Stimulated activated CD8-positive, alpha-beta memory T cell treated with anti-CD3 and anti-CD28 coated beads, Interleukin-2, amount 100 ng/mL, for 48 hours (primary cell): ENCODE measurements around the gene ATP6V0E2.
A peak's percentile ranks its signal among the peaks of the same experiment; 100 is the strongest.
"Not testable (repeated sequence)": the region's sequence is repeated elsewhere in the genome, so short reads cannot be mapped to it uniquely, and the experiment has no call there.

Source experiments
- DNase-seq, 2 donors: peaks; one replicate each; pipeline ENCODE4 v3.0.0-alpha.2; 2020; ENCODE audit warnings: low read depth in 2 of 2

Gene ATP6V0E2

GRCh38 chr7:149879766-149880637 lies 6.2 kb downstream of the ATP6V0E2 start:
- DNase-seq = no peak

DNA sequence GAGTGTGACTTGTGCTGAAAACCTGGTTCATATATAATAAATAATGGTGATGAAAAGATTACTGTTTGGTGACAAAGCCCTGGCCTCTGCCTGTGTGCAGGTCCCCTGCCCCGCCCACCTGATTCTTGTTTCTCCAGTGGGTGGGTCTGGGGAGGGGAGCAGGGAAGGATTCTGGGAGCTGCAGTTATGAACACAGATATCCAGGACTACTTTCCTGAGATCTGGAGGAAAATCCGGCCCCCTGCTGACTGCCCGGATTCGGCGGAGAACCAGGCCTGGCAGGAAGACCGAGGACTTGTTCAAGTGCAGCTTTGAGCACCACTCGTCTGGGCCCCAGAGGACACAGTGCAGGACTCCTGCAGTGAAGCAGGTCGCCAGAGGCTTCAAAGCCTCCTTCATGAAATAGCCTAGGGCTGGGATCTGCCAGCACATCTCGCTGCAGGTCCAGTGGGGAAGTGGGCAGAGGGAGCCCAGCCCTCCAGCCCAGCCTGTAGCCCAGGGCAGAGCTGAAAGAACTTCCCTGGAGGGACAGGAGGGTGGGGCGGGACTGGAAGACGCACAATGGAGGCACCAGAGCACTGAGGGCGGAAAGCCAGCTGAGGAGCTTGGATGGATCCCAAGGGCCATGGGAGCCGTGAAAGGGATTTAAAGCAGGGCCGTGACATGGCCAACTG lies 7.0 kb downstream of the ATP6V0E2 start:
- no peak for DNase-seq

DNA sequence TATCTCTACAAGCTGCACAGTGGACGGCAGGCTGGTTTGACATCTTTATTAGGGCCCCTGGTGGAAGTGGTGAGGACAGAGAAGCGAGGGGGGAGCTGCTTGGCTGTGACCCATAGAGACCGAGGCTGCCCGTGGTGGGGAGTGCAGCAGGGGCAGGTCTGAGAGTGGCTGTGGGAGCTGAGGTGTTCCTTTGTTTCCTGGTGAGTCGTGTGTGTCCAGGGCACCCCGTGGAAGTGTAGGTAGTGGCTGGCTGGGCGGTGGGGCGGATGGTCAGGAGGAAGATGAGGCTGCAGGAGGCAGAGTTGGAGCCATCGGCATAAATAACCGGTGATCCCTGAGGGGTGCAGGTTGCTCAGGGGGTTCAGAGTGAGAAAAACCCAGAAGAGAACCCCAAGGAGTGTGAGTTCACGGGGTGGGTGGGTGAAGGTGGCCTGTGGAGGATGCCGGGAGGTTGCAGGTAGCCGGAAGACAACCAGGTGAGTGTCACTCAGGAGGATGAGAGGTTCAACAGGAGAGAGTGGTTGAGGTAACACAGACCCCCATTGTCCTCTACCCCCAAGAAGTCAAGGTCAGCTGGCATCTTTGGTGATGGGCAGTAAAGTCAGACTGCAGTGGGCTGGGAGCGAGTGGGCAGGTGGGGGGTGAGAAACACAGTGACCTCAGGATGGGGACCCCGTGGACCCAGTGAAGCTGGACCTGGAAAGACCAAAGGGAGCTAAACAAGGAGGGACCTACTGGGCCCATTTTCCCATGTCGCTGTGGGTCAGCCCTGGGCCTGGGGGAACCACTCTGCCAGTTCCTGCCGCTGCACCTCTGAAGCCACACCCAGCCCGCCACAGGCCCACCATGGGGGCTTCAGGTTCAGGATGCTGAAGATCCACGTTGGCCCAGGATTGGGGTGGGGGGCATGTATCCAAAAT lies 7.8 kb downstream of the ATP6V0E2 start:
- no peak for DNase-seq

GRCh38 chr7:149882248-149883047 lies 8.7 kb downstream of the ATP6V0E2 start:
- DNase-seq = no peak

DNA sequence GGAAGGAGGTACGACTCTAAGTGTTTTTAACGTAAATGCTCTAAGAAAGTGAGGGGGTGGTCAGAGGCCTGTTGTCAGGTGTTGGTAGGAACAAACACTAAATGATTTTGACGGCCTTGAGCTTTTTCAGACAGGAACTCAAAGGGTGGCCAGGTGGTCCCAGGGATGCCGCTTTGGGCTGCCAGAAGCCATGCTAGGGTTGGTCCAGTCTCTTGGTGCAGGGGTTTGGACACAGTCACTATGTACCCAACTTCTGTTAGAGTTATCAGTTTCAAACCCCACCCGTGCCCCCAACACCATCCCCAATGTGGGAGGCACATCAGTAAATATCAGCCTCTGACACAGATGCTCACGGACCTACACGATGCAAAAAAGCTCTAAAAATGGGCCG lies 9.3 kb downstream of the ATP6V0E2 start:
- DNase-seq = no peak

- peak in 1 of 2 donors; percentile 43 for DNase-seq
Observed at GRCh38 chr7:149883452-149883861, 9.7 kb downstream of the ATP6V0E2 start.

DNA sequence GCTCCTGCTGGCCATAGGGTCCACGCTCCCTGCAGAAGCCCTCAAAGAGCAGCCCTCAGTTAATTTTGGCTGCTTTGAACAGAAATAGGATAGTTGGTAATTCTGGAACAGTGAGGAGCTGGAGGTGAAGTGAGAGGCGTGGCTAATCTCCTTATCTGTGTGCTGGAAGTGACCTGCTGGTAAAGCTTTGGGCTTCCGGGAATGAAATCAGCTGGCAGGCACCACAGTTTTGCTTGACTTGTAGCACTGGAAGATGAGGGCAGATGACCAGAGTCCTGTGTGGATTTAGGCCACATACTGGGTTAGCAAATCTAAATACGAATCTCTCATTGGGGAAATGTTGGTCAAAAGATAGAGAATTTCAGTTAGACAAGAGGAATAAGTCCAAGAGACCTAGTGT lies 10.2 kb downstream of the ATP6V0E2 start:
- DNase-seq = no peak

DNA sequence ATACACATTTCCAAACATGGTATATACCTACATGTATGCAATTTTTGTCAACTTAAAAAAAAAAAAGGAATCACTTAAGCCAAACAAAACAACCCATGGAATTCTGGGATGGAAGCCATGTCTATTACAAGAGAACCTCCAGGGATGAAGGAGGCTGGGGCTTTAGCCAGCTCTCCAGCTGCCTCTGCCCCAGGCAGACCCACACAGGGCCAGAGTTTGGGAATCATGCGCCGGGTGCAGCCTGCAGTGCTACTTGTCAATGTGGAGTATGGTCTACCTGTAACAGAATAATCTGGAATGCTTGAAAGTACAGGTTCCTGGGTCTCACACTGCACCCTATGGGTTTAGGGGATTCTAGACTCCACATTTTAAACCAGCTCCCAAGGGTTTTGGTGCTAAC lies 10.8 kb downstream of the ATP6V0E2 start:
- DNase-seq = no peak

DNA sequence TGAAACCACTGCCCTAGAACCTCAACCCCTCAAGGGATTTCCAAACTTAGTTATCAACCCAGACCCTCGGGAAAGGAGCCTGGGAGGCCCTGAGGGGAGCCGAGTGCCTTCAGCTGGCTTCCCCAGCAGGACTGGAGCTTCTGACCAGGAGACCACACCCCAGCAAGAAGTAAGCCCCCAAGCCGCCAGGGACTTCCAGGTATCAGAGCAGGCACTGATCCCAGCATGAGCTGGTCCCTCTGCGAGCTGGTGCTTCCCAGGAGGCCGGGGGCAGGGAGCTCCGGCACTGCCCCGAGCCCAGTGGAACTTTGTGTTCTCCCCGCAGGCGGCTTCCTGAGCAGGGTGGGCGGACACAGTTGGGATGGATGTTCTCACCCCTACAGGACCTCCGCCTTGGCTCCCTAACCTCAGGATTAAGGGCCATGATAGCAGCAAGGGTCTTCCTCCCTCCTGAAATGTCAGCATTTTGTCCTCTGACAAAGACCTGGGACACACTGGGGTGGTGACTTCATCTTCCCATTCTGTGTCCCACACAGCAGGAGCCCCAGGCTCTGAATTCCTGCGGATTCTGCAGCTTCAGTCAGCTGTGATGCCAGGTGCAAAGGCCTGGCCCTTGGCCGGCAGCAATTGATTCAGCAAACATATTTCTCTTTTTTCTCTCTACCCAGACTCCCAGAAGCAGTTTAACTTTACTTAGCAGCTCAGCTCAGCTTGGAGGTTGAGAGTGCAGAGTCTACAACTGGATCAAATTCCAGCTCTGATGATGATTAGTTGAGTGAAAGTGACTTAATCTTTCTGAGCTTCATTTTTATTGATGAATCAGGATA lies 11.6 kb downstream of the ATP6V0E2 start:
- no peak for DNase-seq

- no peak for DNase-seq
Observed at GRCh38 chr7:149886018-149886415, 12.2 kb downstream of the ATP6V0E2 start.

DNA sequence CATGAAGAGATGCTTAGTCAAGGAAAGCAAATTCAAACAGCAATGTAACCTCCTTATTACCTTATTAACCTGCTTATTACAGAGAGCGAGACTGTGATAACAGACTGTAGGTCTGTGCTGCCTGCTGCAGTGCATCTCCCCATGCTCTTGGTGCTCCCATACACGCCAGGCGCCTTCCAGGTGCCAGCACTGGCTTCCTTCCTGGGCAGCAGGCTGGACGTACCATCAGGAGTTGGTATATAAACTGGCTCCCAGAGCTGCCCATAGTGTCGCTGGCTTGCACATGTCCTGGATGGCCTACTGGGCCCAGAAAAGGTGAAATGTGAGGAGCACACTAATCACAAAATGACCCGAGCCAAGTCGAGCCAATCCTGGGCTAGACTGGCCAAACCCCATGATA lies 13.5 kb downstream of the ATP6V0E2 start:
- no peak for DNase-seq

- not testable (repeated sequence) for DNase-seq
Observed at GRCh38 chr7:149890715-149891114, 16.9 kb downstream of the ATP6V0E2 start.

DNA sequence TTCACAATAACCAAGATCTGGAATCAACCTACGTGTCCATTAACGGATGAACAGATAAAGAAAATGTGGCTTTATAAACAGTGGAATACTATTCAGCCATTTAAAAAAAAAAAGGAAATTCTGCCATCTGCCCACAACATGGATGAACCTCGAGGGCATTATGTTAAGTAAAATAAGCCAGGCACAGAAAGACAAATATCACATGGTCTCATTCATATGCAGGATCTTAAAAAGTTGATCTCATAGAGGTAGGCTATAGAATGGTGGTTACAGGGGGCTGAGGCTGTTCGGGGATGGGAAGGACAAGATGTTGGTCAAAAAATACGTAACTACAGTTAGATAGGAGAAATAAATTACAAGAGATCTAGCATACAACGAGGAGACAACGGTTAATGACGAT lies 21.2 kb downstream of the ATP6V0E2 start:
- not testable (repeated sequence) for DNase-seq

- not testable (repeated sequence) for DNase-seq
Observed at GRCh38 chr7:149907776-149908376, 34.1 kb downstream of the ATP6V0E2 start.

DNA sequence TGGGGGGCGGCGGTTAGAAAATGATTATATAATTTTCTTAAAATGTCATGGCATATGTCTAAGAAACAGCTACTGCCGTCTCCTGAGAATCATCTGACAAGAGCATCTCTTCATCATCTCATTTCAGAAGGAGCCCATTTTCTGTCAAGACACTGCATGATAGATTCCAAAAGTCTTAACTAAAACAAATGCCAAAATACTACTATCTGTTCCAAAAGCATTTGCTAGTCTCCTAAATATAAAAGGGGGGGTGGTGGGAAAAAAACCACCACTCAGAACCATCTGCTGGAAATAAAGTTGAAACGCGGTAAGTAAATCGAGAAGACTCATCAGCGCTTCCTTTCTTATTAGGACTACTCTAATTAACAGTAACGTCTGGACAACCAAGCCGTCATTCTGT lies 36.5 kb downstream of the ATP6V0E2 start:
- not testable (repeated sequence) for DNase-seq

DNA sequence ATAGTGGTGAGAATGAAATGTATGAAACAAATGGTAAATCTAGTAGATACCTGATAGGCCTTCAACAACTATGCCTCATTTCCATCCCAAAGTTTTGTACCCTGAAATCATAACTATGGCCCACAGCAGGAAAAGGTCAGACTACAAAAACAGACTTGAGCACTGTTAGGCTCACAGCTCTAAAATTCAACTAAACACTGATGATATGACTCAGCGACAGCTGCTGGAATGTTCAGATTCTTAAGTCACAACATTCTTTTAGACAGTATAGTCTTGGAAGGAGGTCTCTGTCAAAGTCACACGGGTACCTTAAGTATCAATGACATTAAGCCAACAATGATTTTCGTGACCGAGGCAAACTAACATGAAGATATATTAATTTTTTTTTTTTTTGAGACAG lies 38.4 kb downstream of the ATP6V0E2 start:
- DNase-seq = not testable (repeated sequence)

- not testable (repeated sequence) for DNase-seq
Observed at GRCh38 chr7:149926414-149926813, 52.6 kb downstream of the ATP6V0E2 start.
